Cardiac muscle cell (in vitro differentiated cells and primary cell): Measurements from ENCODE around the gene RBM48. TPM values are rescaled to one million over a fixed set of nuclear protein-coding genes. Genes with fewer than 3 reads are reported as not detected.

Experiments
- DNase-seq, 2 donors: peaks; one replicate each; pipeline versions ENCODE4 v3.0.0 to v3.0.0-alpha.2; 2010 to 2017; ENCODE audit warnings: low read depth in 1 of 2, low spot score in 1 of 2
- H3K27ac ChIP-seq: fragments of 200-600 bp; sonication (generic); 2 replicates; pipeline ENCODE4 v1.5.1; 2016
- H3K27me3 ChIP-seq: fragments of 200-600 bp; sonication (generic); 2 replicates; pipeline ENCODE4 v1.6.0; 2016; ENCODE audit warnings: control low read depth
- H3K36me3 ChIP-seq: fragments of 200-600 bp; sonication (generic); 2 replicates; pipeline ENCODE4 v1.5.1; 2016; ENCODE audit warnings: control low read depth
- H3K4me1 ChIP-seq: fragments of 200-600 bp; sonication (generic); 2 replicates; pipeline ENCODE4 v1.8.1; 2017; ENCODE audit warnings: low read depth, mild to moderate bottlenecking, mixed run types
- H3K4me3 ChIP-seq: fragments of 200-600 bp; sonication (generic); 2 replicates; pipeline ENCODE4 v1.5.1; 2016; ENCODE audit warnings: mild to moderate bottlenecking
- H3K9me3 ChIP-seq: fragments of 200-600 bp; sonication (generic); 2 replicates; pipeline ENCODE4 v1.5.1; 2017; ENCODE audit warnings: low read depth, mild to moderate bottlenecking, control low read depth
- polyA plus RNA-seq: library from polyadenylated mRNA; unstranded; fragments of >200 nt; fragmentation: Nextera tagmentation; extraction: Ambion mirVana; gene quantifications from 2 replicates; pipeline ENCODE4 v1.2.1, GENCODE V29; 2016
- total RNA-seq: library from RNA; depleted of rRNA; stranded (reverse); fragments of >200 nt; gene quantifications from 2 replicates; pipeline ENCODE4 v1.2.3, GENCODE V29; 2016
- TF ChIP-seq, protein P1 (sequence below): IDR thresholded peaks from 2 replicates; pipeline ENCODE4 v1.5.1; 2012; ENCODE audit warnings: low read depth, mild to moderate bottlenecking, low read length

Gene RBM48
- total and polyA plus RNA-seq, 2 experiments from 2014 or later: 8.9 to 19.5 TPM

DNA sequence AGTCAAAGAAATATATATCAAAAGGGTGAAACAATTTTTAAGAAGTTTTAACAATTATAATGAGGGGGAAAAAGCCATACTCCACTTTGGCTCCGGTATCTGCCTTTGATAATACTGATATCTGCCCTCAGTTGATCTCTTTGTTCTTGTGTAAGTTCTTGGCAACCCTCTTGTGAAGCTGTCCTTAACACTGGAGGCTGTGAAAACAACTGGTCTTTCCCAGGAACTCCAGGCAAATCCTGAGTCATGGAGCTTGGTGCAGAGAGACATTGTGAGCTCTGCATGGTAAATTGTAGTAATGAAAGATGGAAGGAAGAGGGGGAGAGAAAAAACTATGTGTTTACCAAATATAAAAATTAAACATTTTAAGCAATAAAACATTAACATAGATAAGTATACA, 39.0 kb upstream of the RBM48 start:
- H3K9me3 ChIP-seq: no peaks in the 10 kb centered on the region
- no peaks in the 10 kb centered on the region for H3K4me1 ChIP-seq
- H3K27me3 ChIP-seq: no peaks in the 10 kb centered on the region
- no peak overlapping the region for H3K4me3 ChIP-seq
- peak overlapping the region; percentile 12 for H3K27ac ChIP-seq
- TF ChIP-seq, protein P1, sequence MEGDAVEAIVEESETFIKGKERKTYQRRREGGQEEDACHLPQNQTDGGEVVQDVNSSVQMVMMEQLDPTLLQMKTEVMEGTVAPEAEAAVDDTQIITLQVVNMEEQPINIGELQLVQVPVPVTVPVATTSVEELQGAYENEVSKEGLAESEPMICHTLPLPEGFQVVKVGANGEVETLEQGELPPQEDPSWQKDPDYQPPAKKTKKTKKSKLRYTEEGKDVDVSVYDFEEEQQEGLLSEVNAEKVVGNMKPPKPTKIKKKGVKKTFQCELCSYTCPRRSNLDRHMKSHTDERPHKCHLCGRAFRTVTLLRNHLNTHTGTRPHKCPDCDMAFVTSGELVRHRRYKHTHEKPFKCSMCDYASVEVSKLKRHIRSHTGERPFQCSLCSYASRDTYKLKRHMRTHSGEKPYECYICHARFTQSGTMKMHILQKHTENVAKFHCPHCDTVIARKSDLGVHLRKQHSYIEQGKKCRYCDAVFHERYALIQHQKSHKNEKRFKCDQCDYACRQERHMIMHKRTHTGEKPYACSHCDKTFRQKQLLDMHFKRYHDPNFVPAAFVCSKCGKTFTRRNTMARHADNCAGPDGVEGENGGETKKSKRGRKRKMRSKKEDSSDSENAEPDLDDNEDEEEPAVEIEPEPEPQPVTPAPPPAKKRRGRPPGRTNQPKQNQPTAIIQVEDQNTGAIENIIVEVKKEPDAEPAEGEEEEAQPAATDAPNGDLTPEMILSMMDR: no peak
- H3K36me3 ChIP-seq: peaks cover 83% of the 10 kb centered on the region
- DNase-seq: peak in 1 of 2 donors; percentile 51

DNA sequence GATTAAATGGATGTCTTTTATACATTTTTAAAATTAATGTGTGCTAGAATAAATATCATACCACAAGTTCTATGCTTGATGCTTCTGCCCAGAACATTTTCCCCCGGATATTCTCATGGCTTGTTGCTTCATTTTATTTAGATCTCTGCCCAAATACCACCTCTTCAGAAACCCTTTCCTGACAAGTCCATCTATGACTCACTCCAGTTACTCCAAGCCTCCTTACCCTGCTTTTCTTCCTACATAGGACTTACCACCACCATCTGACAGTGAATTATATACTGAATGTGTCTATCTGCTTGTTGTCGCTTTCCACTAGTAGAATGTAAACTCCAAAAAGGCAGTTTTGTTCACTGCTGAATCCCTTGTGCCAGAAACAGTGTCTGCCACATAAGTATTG, 31.7 kb upstream of the RBM48 start:
- no peaks in the 10 kb centered on the region for H3K27me3 ChIP-seq
- H3K36me3 ChIP-seq: peaks cover 66% of the 10 kb centered on the region
- TF ChIP-seq, protein P1: no peak
- DNase-seq: peak in 1 of 2 donors; percentile 36
- H3K9me3 ChIP-seq: no peaks in the 10 kb centered on the region
- H3K27ac ChIP-seq: no peak overlapping the region
- no peak overlapping the region for H3K4me3 ChIP-seq
- no peaks in the 10 kb centered on the region for H3K4me1 ChIP-seq

DNA sequence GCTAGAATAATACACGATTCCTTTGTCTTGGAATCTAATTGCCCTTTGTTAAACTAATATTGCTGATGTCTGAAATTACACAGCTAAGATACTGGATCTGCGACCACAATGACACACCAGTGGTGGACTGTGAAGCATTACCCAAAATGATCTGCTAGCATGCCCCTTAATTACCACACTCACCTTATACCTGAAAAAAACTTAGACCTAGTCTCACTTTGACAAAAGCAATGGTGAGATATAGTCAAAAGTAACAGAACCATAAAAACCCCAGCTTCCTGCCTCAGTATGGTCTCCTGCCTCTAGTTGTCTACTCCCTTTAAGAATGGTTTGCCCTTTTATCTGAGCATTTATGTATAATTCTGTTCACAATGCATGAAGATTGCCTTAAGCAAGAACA, 30.0 kb upstream of the RBM48 start:
- Histone ChIP-seq H3K4me3 (no peak overlapping the region), H3K9me3 (no peaks in the 10 kb centered on the region), H3K27me3 (no peaks in the 10 kb centered on the region), H3K4me1 (no peaks in the 10 kb centered on the region), H3K27ac (no peak overlapping the region), H3K36me3 (peaks cover 65% of the 10 kb centered on the region)
- TF ChIP-seq, protein P1: no peak
- DNase-seq: no peak

DNA sequence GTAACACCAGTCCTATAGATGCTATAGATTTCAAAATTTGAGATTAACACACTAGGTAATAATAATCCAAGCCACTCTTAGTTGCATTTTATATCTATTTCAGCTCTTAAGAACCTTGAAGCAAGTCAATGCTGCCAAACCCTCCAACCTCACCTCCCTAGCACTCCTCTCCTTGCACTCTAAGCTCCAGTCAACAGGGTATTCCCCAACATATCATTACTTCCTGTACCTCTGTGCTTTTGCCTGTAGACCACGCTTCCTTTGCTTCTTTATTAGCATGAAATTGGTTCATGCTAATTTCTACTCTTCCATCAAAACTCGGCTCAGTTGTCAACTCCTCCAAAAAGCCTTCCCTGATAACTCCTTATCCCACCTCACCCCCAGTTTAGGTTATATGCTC, 24.8 kb upstream of the RBM48 start:
- peaks cover 64% of the 10 kb centered on the region for H3K36me3 ChIP-seq
- no peaks in the 10 kb centered on the region for H3K9me3 ChIP-seq

DNA sequence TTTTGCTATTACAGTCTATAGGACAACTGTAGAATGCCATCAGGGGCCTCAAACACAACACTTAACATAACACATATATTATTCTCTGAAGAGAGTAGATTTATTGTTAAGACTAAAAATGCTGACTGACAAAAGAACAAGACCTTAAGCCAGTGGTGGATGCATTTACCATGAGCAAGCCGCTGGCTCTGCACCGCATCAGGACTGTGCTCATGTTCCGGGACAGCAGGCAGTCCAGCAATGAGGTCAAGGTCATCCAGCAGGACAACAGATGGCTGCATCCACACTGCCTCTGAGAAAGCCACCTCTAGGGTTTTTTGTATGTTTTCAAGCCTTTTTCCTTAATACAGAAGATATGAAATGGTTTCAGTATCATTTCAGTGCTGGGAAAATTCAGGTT, 24.0 kb upstream of the RBM48 start:
- Histone ChIP-seq H3K4me1 (no peaks in the 10 kb centered on the region), H3K36me3 (peaks cover 71% of the 10 kb centered on the region), H3K4me3 (no peak overlapping the region), H3K27ac (no peak overlapping the region), H3K9me3 (no peaks in the 10 kb centered on the region), H3K27me3 (no peaks in the 10 kb centered on the region)
- TF ChIP-seq, protein P1: no peak
- DNase-seq: no peak

More for the DNA sequence above, 24.8 kb upstream of the RBM48 start:
- Histone ChIP-seq H3K27ac (no peak overlapping the region), H3K4me1 (no peaks in the 10 kb centered on the region), H3K4me3 (no peak overlapping the region), H3K27me3 (no peaks in the 10 kb centered on the region)
- TF ChIP-seq, protein P1: no peak
- DNase-seq: no peak

DNA sequence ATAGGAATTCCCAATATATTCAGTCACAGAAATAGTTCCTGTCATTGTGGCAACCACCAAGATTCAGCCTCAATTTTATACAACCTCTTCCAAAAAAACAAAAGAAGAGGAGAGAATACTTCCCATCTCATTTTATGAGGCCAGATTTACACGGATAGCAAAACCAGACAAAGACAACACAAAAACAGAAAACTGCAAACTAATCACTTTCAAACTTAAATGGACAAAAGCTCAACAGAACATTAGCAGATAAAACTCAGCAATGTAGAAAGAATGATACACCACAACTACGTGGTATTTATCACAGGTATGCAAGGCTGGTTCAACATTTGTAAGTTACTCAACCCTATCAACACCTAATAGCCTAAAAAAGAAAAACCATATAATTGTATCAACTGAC, 22.2 kb upstream of the RBM48 start:
- Histone ChIP-seq H3K27ac (no peak overlapping the region), H3K9me3 (no peaks in the 10 kb centered on the region), H3K4me3 (no peak overlapping the region), H3K4me1 (no peaks in the 10 kb centered on the region), H3K36me3 (peaks cover 65% of the 10 kb centered on the region), H3K27me3 (no peaks in the 10 kb centered on the region)
- no peak for DNase-seq
- TF ChIP-seq, protein P1: no peak
